Limb (tissue), 2 donors: ENCODE results near the gene TOX3.

Experiments
- DNase-seq, 2 donors: peaks; one replicate each; pipeline ENCODE4 v3.0.0-alpha.2; 2016; ENCODE audit errors: extremely low spot score in 2 of 2

Gene TOX3

GRCh38 chr16:52563767-52564611, 17.0 kb upstream of the TOX3 start:
- peak in 1 of 2 donors; percentile 15 for DNase-seq

- no peak for DNase-seq
Measured at GRCh38 chr16:52562770-52563169, 15.8 kb upstream of the TOX3 start.

GRCh38 chr16:52561910-52562741, 15.2 kb upstream of the TOX3 start:
- DNase-seq: no peak

- no peak for DNase-seq
Measured at GRCh38 chr16:52558448-52558847, 11.5 kb upstream of the TOX3 start.

- DNase-seq: no peak
Measured at GRCh38 chr16:52557236-52557635, 10.3 kb upstream of the TOX3 start.

GRCh38 chr16:52556083-52556482, 9.1 kb upstream of the TOX3 start:
- DNase-seq: no peak

- no peak for DNase-seq
Measured at GRCh38 chr16:52555572-52555971, 8.6 kb upstream of the TOX3 start.

GRCh38 chr16:52554334-52554733, 7.4 kb upstream of the TOX3 start:
- no peak for DNase-seq

GRCh38 chr16:52553322-52553721, 6.4 kb upstream of the TOX3 start:
- DNase-seq: no peak

GRCh38 chr16:52552643-52553042, 5.7 kb upstream of the TOX3 start:
- no peak for DNase-seq

- DNase-seq: peak in 1 of 2 donors; percentile 17
Measured at GRCh38 chr16:52549011-52549692, 2.2 kb upstream of the TOX3 start.

- DNase-seq: no peak
Measured at GRCh38 chr16:52548261-52549010, 1.5 kb upstream of the TOX3 start.

- DNase-seq: no peak
Measured at GRCh38 chr16:52547834-52548215, 882 bp upstream of the TOX3 start.

- peak in 1 of 2 donors; percentile 56 for DNase-seq
Measured at GRCh38 chr16:52546291-52547003, 496 bp downstream of the TOX3 start.

GRCh38 chr16:52545898-52546266, 1.1 kb downstream of the TOX3 start:
- no peak for DNase-seq

- peak in 1 of 2 donors; percentile 51 for DNase-seq
Measured at GRCh38 chr16:52545222-52545897, 1.6 kb downstream of the TOX3 start.

- no peak for DNase-seq
Measured at GRCh38 chr16:52544703-52545102, 2.2 kb downstream of the TOX3 start.

- no peak for DNase-seq
Measured at GRCh38 chr16:52543654-52544053, 3.3 kb downstream of the TOX3 start.

GRCh38 chr16:52540910-52541309, 6.0 kb downstream of the TOX3 start:
- DNase-seq: no peak

GRCh38 chr16:52539191-52539590, 7.8 kb downstream of the TOX3 start:
- DNase-seq: no peak
